ENCODE data around the gene NME7. TPM values are rescaled to one million over a fixed set of nuclear protein-coding genes. Genes with fewer than 3 reads are reported as not detected.
"Not testable (repeated sequence)": the region's sequence is repeated elsewhere in the genome, so short reads cannot be mapped to it uniquely, and the experiment has no call there.

NME7 gene
- polyA plus RNA-seq, 1 of the 3 experiments (the other 2 are of a cell fraction): 13.7 TPM

GRCh38 chr1:169345511-169345910 is 22.1 kb downstream of the NME7 start (continued):
- no peak for TF ChIP-seq REST (IDR thresholded peaks at IDR 0.05; ENCODE audit: low read depth, low read length)
- TF ChIP-seq GABPA (IDR thresholded peaks at IDR 0.05; ENCODE audit: low read depth): no peak
- TF ChIP-seq EP300 (IDR thresholded peaks at IDR 0.05; ENCODE audit: borderline replicate concordance in 1 of 2, low read depth in 1 of 2, low read length in 1 of 2): no peak
- TF ChIP-seq EZH2phosphoT487 (IDR thresholded peaks at IDR 0.05; ENCODE audit: borderline replicate concordance, low read depth): no peak

- H3K27ac ChIP-seq (ENCODE audit: low read depth in 2 of 2, low read length in 1 of 2); H3K4me3 ChIP-seq (ENCODE audit: low read depth in 2 of 2, low read length in 1 of 2); H3K4me2 ChIP-seq; H3K9me3 ChIP-seq; H3K79me2 ChIP-seq (ENCODE audit: insufficient read depth); H3K36me3 ChIP-seq (replicated peaks in 1 of 2; ENCODE audit: control insufficient read depth in 1 of 2, insufficient read depth in 2 of 2, low read length in 1 of 2); DNase-seq; H3K27me3 ChIP-seq (ENCODE audit: insufficient read depth); H2AFZ ChIP-seq (ENCODE audit: low read depth); H3F3A ChIP-seq (replicated peaks; ENCODE audit: insufficient read depth); H3K4me1 ChIP-seq (ENCODE audit: control insufficient read depth in 1 of 2, insufficient read depth in 2 of 2, low read depth in 1 of 2, low read length in 1 of 2); POLR2A ChIA-PET; H3K9me2 ChIP-seq; H4K20me1 ChIP-seq (ENCODE audit: insufficient read depth); H3K9ac ChIP-seq: not testable (repeated sequence)
- CTCF ChIA-PET: interaction anchor here (0.9 to 1.1 kb wide), 2 partner anchors 738 to 739 kb away, joined by 3 read pairs; no protein-coding TSS in a partner anchor
- 95% methylated on average over 3 of the region's 3 CpGs for WGBS (ENCODE audit: low lambda C conversion rate)
Observed at GRCh38 chr1:169342096-169342495, 25.5 kb downstream of the NME7 start.

- H3K36me3 ChIP-seq (replicated peaks in 1 of 2; ENCODE audit: control insufficient read depth in 1 of 2, insufficient read depth in 2 of 2, low read length in 1 of 2): peaks cover 0 to 3% of the 10 kb centered on the region in 2 experiments
- no peaks in the 10 kb centered on the region for H3K9me3 ChIP-seq
- H3K79me2 ChIP-seq (ENCODE audit: insufficient read depth): no peaks in the 10 kb centered on the region
- no peak overlapping the region for H3K9ac ChIP-seq
- TF ChIP-seq SMC3 (IDR thresholded peaks at IDR 0.05; ENCODE audit: low read depth, low read length) (no peak), EZH2phosphoT487 (IDR thresholded peaks at IDR 0.05; ENCODE audit: borderline replicate concordance, low read depth) (no peak), JUND (IDR thresholded peaks at IDR 0.05) (no peak), NRF1 (IDR thresholded peaks at IDR 0.05; ENCODE audit: low read depth, low read length) (no peak), MEF2A (IDR thresholded peaks at IDR 0.05; ENCODE audit: borderline replicate concordance, low read depth) (no peak), RXRA (IDR thresholded peaks at IDR 0.05; ENCODE audit: borderline replicate concordance, low read depth) (no peak), GABPA (IDR thresholded peaks at IDR 0.05; ENCODE audit: low read depth) (no peak), TCF12 (IDR thresholded peaks at IDR 0.05) (no peak), EP300 (IDR thresholded peaks at IDR 0.05; ENCODE audit: borderline replicate concordance in 1 of 2, low read depth in 1 of 2, low read length in 1 of 2) (no peak)
- no peaks in the 10 kb centered on the region for H4K20me1 ChIP-seq (ENCODE audit: insufficient read depth)
- H3K9me2 ChIP-seq: no peaks in the 10 kb centered on the region
- no peaks in the 10 kb centered on the region for H3K4me1 ChIP-seq (ENCODE audit: control insufficient read depth in 1 of 2, insufficient read depth in 2 of 2, low read depth in 1 of 2, low read length in 1 of 2)
- H3K27me3 ChIP-seq (ENCODE audit: insufficient read depth): no peaks in the 10 kb centered on the region
- no peak overlapping the region for H3K4me3 ChIP-seq (ENCODE audit: low read depth in 2 of 2, low read length in 1 of 2)
- DNase-seq: no peak
- H3K27ac ChIP-seq (ENCODE audit: low read depth in 2 of 2, low read length in 1 of 2): no peak overlapping the region
- H3K4me2 ChIP-seq: no peak overlapping the region
- H2AFZ ChIP-seq (ENCODE audit: low read depth): no peak overlapping the region
- no peaks in the 10 kb centered on the region for H3F3A ChIP-seq (replicated peaks; ENCODE audit: insufficient read depth)
- POLR2A ChIA-PET: no interaction called here
- CTCF ChIA-PET: interaction anchor here (0.9 to 1.1 kb wide), 2 partner anchors 737 to 738 kb away, joined by 3 read pairs; no protein-coding TSS in a partner anchor
- 97% methylated on average over 4 of the region's 5 CpGs for WGBS (ENCODE audit: low lambda C conversion rate)
Observed at GRCh38 chr1:169340882-169341281, 26.7 kb downstream of the NME7 start.

All from SK-N-SH (cell line).